D721Med (cell line): Measurements from ENCODE around the gene LY6G6C.

Experiments
- DNase-seq: peaks from one replicate; pipeline ENCODE4 v3.0.0; 2011; ENCODE audit warnings: low spot score; ENCODE audit not compliant: insufficient read length
- FAIRE-seq: peaks from 2 replicates; lab custom pipeline; 2011; peaks lifted over from hg19 to GRCh38; lab: Jason Lieb, UNC
- TF ChIP-seq, protein P1 (sequence below): IDR thresholded peaks from 2 replicates; pipeline ENCODE4 v1.5.1; 2012; ENCODE audit warnings: mild to moderate bottlenecking, control low read depth; ENCODE audit not compliant: insufficient read depth; ENCODE audit errors: missing control alignments

Gene LY6G6C

DNA sequence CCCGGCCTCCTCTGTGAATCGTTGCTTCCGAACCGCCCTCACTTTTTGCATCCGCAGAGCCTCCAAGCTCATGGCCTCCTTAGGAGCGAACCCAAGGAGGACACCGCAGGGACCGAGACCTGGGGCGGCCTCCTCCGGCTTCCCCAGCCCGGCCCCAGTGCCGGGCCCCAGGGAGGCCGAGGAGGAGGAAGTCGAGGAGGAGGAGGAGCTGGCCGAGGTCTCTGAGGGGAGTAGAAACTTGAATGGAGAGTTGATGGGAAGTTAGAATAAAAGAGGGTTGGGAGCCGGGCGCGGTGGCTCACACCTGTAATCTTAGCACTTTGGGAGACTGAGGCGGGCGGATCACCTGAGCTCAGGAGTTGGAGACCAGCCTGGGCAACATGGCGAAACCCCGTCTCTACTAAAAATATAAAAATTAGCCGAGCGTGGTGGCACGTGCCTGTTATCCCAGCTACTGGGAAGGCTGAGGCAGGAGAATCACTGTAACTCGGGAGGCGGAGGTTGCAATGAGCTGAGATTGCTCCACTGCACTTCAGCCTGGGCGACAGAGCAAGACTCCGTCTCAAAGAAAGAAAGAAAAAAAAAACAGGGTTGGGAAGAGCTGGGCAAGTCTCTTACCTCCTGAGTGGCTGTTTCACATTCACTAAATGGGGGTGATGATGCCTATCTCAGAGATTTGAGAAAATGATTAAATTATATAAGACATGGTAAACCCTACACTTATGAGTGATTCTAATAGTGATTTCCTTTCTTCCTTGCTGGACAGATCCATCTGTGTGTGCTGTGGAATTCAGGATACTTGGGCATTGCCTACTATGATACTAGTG lies 19.1 kb upstream of the LY6G6C start:
- FAIRE-seq = no peak
- DNase-seq = no peak
- TF ChIP-seq, protein P1, sequence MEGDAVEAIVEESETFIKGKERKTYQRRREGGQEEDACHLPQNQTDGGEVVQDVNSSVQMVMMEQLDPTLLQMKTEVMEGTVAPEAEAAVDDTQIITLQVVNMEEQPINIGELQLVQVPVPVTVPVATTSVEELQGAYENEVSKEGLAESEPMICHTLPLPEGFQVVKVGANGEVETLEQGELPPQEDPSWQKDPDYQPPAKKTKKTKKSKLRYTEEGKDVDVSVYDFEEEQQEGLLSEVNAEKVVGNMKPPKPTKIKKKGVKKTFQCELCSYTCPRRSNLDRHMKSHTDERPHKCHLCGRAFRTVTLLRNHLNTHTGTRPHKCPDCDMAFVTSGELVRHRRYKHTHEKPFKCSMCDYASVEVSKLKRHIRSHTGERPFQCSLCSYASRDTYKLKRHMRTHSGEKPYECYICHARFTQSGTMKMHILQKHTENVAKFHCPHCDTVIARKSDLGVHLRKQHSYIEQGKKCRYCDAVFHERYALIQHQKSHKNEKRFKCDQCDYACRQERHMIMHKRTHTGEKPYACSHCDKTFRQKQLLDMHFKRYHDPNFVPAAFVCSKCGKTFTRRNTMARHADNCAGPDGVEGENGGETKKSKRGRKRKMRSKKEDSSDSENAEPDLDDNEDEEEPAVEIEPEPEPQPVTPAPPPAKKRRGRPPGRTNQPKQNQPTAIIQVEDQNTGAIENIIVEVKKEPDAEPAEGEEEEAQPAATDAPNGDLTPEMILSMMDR = no peak

DNA sequence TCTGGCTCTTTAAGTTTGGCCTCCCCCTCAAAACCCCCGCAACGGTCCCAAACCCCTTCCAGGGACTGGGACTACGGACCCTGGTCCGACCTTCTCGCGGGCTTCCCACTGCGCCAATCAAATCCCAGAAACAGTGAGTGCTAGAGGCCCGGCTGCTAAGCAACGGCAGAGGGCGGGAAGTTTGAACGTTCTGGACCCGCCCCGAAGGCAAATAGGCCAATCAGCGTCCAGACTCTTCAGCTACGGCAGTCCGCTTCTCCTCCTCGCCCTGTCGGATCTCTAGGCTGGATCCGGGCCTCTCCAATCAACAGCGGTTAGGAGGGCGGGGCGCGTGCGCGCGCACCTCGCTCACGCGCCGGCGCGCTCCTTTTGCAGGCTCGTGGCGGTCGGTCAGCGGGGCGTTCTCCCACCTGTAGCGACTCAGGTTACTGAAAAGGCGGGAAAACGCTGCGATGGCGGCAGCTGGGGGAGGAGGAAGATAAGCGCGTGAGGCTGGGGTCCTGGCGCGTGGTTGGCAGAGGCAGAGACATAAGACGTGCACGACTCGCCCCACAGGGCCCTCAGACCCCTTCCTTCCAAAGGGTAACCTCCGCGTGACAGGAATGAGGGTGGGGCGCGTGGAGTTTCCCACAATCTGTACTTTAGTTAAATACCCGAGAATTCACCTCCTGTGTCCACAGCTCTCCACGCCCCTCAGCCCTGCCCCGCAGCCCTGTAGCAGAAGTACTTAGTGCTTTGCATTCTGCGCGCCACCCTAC lies 18.3 kb upstream of the LY6G6C start, which contains the start of gene MSH5:
TSS of gene MSH5 (plus strand) at position 367 of the 758 bp plus-strand sequence. CDS start 462 bp downstream, outside the sequence.
- TF ChIP-seq, protein P1 = no peak
- FAIRE-seq (no peak), DNase-seq (peak; percentile 96)

DNA sequence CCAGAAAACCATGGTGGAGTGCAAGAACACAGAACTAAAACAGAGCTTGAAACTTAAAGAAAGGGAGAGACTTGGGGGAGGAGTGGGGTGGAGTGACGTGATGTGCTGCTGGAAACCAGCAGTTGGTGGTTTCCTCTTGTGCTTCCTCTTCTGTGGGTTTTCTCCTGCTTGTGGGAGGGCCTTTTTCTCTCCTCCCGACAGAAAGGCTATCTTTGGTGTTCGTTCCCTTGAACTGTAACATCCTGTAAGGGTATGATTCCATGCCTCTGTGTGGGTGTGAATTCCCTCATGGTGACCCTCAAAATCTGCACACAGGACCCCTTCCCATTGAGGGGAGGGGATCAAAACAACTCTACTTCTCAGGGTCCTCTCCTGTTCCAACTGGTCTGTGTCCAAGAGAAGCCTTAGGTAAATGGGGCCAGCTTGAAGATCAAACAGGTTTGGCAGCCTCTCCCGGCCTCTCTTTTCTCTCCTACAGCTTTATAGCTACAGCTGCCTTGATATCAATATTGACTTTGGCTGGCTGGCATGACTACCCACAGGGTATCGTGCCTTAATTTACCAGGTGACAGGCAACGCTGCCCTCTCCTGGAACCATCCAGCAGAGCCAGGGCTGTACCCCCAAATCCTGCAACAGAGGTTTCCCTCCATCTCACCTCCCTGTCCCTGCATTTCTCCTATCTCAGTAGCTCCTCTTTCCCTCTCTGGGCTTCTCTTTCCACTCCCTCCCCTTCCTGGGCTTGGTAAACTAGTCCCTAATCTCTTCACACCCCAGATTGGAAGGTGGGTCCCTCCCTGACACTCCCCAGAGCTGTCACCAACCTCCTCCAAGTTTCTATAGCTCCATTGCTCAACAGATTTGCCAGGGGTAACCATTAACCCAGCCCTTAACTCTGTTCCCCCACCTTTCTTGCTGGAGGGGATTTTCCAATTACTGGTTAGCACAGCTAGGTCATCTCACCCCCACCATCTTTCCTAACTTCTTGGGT lies 16.7 kb upstream of the LY6G6C start:
- no peak for FAIRE-seq
- DNase-seq = no peak
- TF ChIP-seq, protein P1 = peak; percentile 21

DNA sequence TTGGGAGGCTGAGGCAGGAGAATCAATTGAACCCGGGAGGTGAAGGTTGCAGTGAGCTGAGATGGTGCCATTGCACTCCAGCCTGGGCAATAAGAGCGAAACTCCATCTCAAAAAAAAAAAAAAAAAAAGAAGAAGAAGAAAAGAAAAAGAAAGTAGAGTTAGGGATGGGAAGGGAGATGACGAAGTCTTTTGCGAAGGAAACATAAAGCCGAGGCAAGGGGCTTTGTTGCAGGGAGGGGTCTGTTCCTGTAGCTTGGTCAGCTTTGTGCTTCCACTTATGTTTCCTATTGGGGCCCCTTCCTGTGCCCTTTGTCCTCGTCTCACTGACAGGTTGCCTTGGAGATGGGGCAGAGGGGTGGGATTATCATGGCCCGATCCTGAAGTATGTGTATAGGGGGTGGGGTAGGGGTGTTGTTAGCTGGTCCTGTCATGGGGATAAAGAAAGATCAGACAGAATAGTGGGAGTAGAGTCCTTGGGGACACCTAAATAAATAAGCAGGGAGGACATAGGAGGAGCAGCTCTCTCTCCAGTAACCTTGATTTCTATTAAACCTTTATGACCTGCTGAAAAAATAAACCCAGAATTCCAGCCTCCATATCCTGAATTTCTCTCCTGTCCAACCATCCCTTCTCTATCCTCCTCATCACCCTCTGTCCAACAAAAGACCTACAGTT lies 15.9 kb upstream of the LY6G6C start:
- no peak for FAIRE-seq
- TF ChIP-seq, protein P1 = no peak
- no peak for DNase-seq

DNA sequence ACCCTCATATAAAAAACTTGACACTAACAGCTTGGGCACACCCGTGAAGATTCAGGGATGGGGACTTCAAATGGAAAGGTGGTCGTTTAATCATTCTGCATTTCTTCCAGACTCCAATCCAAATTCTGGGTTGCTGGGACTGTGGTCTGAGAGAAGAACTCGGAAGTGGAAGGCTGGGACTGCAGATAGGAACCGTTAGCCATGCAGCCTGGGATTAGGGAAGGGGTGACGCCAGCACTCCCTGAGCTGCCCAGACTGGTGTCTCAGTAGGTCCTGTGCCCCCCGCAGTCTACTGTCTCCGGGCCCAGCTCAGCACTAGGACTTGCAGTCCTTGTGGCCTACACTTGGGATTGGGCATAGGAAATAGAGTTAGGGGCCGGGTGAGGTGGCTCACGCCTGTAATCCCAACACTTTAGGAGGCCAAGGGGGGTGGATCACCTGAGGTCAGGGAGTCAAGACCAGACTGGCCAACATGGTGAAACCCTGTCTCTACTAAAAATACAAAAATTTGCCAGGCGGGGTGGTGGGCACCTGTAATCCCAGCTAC lies 15.3 kb upstream of the LY6G6C start:
- DNase-seq = no peak
- TF ChIP-seq, protein P1 = no peak
- FAIRE-seq = no peak
